CD14-positive monocyte (primary cell): ENCODE results near the gene WWOX. TPM values are rescaled to one million over a fixed set of nuclear protein-coding genes. Genes with fewer than 3 reads are reported as not detected.

Experiments
- DNase-seq, 3 donors: peaks; one replicate each; pipeline ENCODE4 v3.0.0-alpha.2; 2011 to 2022
- H2AFZ ChIP-seq: 2 replicates; pipeline ENCODE4 v1.6.0; 2012; ENCODE audit warnings: mild to moderate bottlenecking, low read depth, low read length, inconsistent platforms; ENCODE audit not compliant: insufficient read depth, poor library complexity, severe bottlenecking
- H3K27ac ChIP-seq, 2 donors: 1 replicate in 1 of 2; 2 replicates in 1 of 2; pipeline ENCODE4 v1.5.1; 2012 to 2013; ENCODE audit warnings: low read length in 2 of 2, control low read depth in 1 of 2, inconsistent platforms in 1 of 2, low read depth in 1 of 2, mild to moderate bottlenecking in 1 of 2
- H3K27me3 ChIP-seq, 2 donors: one replicate each; pipeline versions ENCODE4 v1.6.0 to v1.6.1; 2011 to 2013; ENCODE audit warnings: low read length in 2 of 2; ENCODE audit not compliant: control insufficient read depth in 2 of 2, insufficient read depth in 2 of 2
- H3K36me3 ChIP-seq, 2 donors: replicated peaks in 1 of 2; 1 replicate in 1 of 2; 2 replicates in 1 of 2; pipeline versions ENCODE4 v1.5.1 to v1.6.1; 2012 to 2013; ENCODE audit warnings: low read length in 2 of 2, control low read depth in 1 of 2, inconsistent platforms in 1 of 2, mild to moderate bottlenecking in 1 of 2; ENCODE audit not compliant: insufficient read depth in 2 of 2, control insufficient read depth in 1 of 2
- H3K4me1 ChIP-seq, 2 donors: 1 replicate in 1 of 2; 2 replicates in 1 of 2; pipeline versions ENCODE4 v1.5.1 to v1.6.1; 2012 to 2013; ENCODE audit warnings: low read length in 2 of 2, control low read depth in 1 of 2, inconsistent platforms in 1 of 2, mild to moderate bottlenecking in 1 of 2, moderate library complexity in 1 of 2; ENCODE audit not compliant: insufficient read depth in 2 of 2, control insufficient read depth in 1 of 2
- H3K4me2 ChIP-seq: replicated peaks from 2 replicates; pipeline ENCODE3; 2012; ENCODE audit warnings: low read length, moderate library complexity, mild to moderate bottlenecking; ENCODE audit not compliant: poor library complexity, severe bottlenecking; ENCODE audit errors: extremely low read depth
- H3K4me3 ChIP-seq, 3 experiments: fragments of 200-600 bp in 1 of 3; sonication (generic) in 1 of 3; replicated peaks in 1 of 3; 1 replicate in 2 of 3; 2 replicates in 1 of 3; pipeline ENCODE4 v1.5.1; 2011 to 2013; ENCODE audit warnings: low read length in 3 of 3, mild to moderate bottlenecking in 3 of 3, control low read depth in 2 of 3, low read depth in 2 of 3, inconsistent platforms in 1 of 3, moderate library complexity in 1 of 3
- H3K79me2 ChIP-seq: 2 replicates; pipeline ENCODE4 v1.6.0; 2012; ENCODE audit warnings: mild to moderate bottlenecking, control low read depth, inconsistent platforms, low read length, moderate library complexity; ENCODE audit not compliant: insufficient read depth
- H3K9ac ChIP-seq: 2 replicates; pipeline ENCODE4 v1.6.0; 2017; ENCODE audit warnings: low read length, mild to moderate bottlenecking; ENCODE audit not compliant: insufficient read depth, poor library complexity, severe bottlenecking
- H3K9me3 ChIP-seq, 2 donors: replicated peaks in 1 of 2; 1 replicate in 1 of 2; 2 replicates in 1 of 2; pipeline versions ENCODE4 v1.5.1 to v1.6.1; 2012 to 2013; ENCODE audit warnings: low read length in 2 of 2, control low read depth in 1 of 2; ENCODE audit not compliant: control insufficient read depth in 1 of 2, insufficient read depth in 1 of 2
- H4K20me1 ChIP-seq: 2 replicates; pipeline ENCODE4 v1.6.0; 2012; ENCODE audit warnings: mild to moderate bottlenecking, low read length, control low read depth, moderate library complexity; ENCODE audit not compliant: insufficient read depth
- H3K27ac Mint-ChIP-seq, 7 donors: one replicate each; pipeline ENCODE4 v1.8.0; 2020; ENCODE audit warnings: mild to moderate bottlenecking in 7 of 7, mixed read lengths in 7 of 7, moderate library complexity in 6 of 7, inconsistent platforms in 2 of 7
- H3K27me3 Mint-ChIP-seq, 3 donors: one replicate each; pipeline ENCODE4 v1.8.0; 2021 to 2022; ENCODE audit warnings: low read depth in 3 of 3, mild to moderate bottlenecking in 3 of 3, mixed read lengths in 3 of 3, moderate library complexity in 3 of 3, inconsistent platforms in 1 of 3
- H3K36me3 Mint-ChIP-seq, 2 donors: one replicate each; pipeline ENCODE4 v1.8.0; 2020; ENCODE audit warnings: mixed read lengths in 2 of 2, inconsistent platforms in 1 of 2, mild to moderate bottlenecking in 1 of 2
- H3K4me1 Mint-ChIP-seq: one replicate; pipeline ENCODE4 v1.8.0; 2020; ENCODE audit warnings: mild to moderate bottlenecking, mixed read lengths
- H3K4me3 Mint-ChIP-seq, 2 donors: one replicate each; pipeline ENCODE4 v1.8.0; 2020; ENCODE audit warnings: mild to moderate bottlenecking in 2 of 2, mixed read lengths in 2 of 2, moderate library complexity in 1 of 2
- H3K9me3 Mint-ChIP-seq, 7 donors: one replicate each; pipeline ENCODE4 v1.8.0; 2020 to 2022; ENCODE audit warnings: mixed read lengths in 7 of 7, mild to moderate bottlenecking in 6 of 7, moderate library complexity in 6 of 7, inconsistent platforms in 2 of 7
- whole genome bisulfite sequencing: methylation state at CpG from one replicate; pipeline ENCODE4 v1.1.5; 2013; ENCODE audit warnings: missing lambda C conversion rate; ENCODE audit not compliant: insufficient coverage; 5-methylcytosine and 5-hydroxymethylcytosine counted together
- intact Hi-C, 2 donors: fragments of 100-400 bp; cut with micrococcal nuclease; formaldehyde crosslinking; loops; one replicate each; pipeline versions ENCODE4 v1.15.0 to v1.15.1; 2023
- polyA plus RNA-seq, 3 donors: library from polyadenylated mRNA; depleted of rRNA in 1 of 3; unstranded in 2 of 3; stranded (reverse) in 1 of 3; fragments of 300-500 nt in 2 of 3; fragments of >200 nt in 1 of 3; fragmentation: Illumina TruSeq in 2 of 3; gene quantifications; 1 replicate in 2 of 3; 2 replicates in 1 of 3; pipeline ENCODE4 v1.2.3, GENCODE V29; 2012 to 2021
- TF ChIP-seq, protein P1 (sequence below): fragments of 200-600 bp; IDR thresholded peaks from one replicate; pipeline ENCODE4 v1.8.0; 2022; ENCODE audit warnings: antibody characterized with exemption, mild to moderate bottlenecking

The WWOX gene
- polyA plus RNA-seq, 3 donors = 4.0 to 7.0 (median 6.3) TPM

GRCh38 chr16:78183437-78184237 is 84.2 kb downstream of the WWOX start:
- TF ChIP-seq, protein P1, sequence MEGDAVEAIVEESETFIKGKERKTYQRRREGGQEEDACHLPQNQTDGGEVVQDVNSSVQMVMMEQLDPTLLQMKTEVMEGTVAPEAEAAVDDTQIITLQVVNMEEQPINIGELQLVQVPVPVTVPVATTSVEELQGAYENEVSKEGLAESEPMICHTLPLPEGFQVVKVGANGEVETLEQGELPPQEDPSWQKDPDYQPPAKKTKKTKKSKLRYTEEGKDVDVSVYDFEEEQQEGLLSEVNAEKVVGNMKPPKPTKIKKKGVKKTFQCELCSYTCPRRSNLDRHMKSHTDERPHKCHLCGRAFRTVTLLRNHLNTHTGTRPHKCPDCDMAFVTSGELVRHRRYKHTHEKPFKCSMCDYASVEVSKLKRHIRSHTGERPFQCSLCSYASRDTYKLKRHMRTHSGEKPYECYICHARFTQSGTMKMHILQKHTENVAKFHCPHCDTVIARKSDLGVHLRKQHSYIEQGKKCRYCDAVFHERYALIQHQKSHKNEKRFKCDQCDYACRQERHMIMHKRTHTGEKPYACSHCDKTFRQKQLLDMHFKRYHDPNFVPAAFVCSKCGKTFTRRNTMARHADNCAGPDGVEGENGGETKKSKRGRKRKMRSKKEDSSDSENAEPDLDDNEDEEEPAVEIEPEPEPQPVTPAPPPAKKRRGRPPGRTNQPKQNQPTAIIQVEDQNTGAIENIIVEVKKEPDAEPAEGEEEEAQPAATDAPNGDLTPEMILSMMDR = no peak
- Histone ChIP-seq H2AFZ (no peak overlapping the region), H3K36me3 (no peaks in the 10 kb centered on the region), H3K9ac (no peak overlapping the region), H3K27ac (no peak overlapping the region), H3K27me3 (no peaks in the 10 kb centered on the region), H3K4me1 (no peaks in the 10 kb centered on the region), H3K79me2 (no peaks in the 10 kb centered on the region), H3K4me3 (no peak overlapping the region), H4K20me1 (no peaks in the 10 kb centered on the region), H3K9me3 (no peaks in the 10 kb centered on the region), H3K4me2 (no peak overlapping the region)
- WGBS = 100% methylated on average over 1 of the region's 15 CpGs
- DNase-seq = no peak
- H3K4me1 Mint-ChIP-seq = no peaks in the 10 kb centered on the region
- no peaks in the 10 kb centered on the region for H3K36me3 Mint-ChIP-seq
- H3K27ac Mint-ChIP-seq = peak overlapping the region in 1 of 7 donors; percentile 70
- H3K27me3 Mint-ChIP-seq = no peaks in the 10 kb centered on the region
- intact Hi-C loops = no loop called here
- peaks cover 0 to 4% (median 2%) of the 10 kb centered on the region in 7 donors for H3K9me3 Mint-ChIP-seq
- H3K4me3 Mint-ChIP-seq = no peak overlapping the region

GRCh38 chr16:78184238-78185183 is 85.1 kb downstream of the WWOX start:
- Histone ChIP-seq H3K36me3 (no peaks in the 10 kb centered on the region), H3K4me1 (no peaks in the 10 kb centered on the region), H3K27me3 (no peaks in the 10 kb centered on the region), H3K9me3 (no peaks in the 10 kb centered on the region), H3K79me2 (no peaks in the 10 kb centered on the region), H3K4me2 (no peak overlapping the region), H3K9ac (no peak overlapping the region), H4K20me1 (no peaks in the 10 kb centered on the region), H2AFZ (no peak overlapping the region), H3K27ac (no peak overlapping the region), H3K4me3 (no peak overlapping the region)
- Mint-ChIP-seq H3K4me1 (no peaks in the 10 kb centered on the region), H3K9me3 (peaks cover 0 to 9% (median 3%) of the 10 kb centered on the region in 7 donors), H3K4me3 (no peak overlapping the region), H3K36me3 (no peaks in the 10 kb centered on the region), H3K27ac (no peak overlapping the region), H3K27me3 (no peaks in the 10 kb centered on the region)
- TF ChIP-seq, protein P1 = no peak
- no CpG with 5 or more reads among the region's 13 CpGs for WGBS
- no peak for DNase-seq
- intact Hi-C loops = no loop called here
